ENCODE measurements around the gene RPL29. TPM values are rescaled to one million over a fixed set of nuclear protein-coding genes. Genes with fewer than 3 reads are reported as not detected.

RPL29 gene
- total and polyA plus RNA-seq, 2 of the 13 experiments (the other 11 are each of a cell fraction or from before 2014, with no cell fraction given) = 1,348 to 2,263 TPM

DNA sequence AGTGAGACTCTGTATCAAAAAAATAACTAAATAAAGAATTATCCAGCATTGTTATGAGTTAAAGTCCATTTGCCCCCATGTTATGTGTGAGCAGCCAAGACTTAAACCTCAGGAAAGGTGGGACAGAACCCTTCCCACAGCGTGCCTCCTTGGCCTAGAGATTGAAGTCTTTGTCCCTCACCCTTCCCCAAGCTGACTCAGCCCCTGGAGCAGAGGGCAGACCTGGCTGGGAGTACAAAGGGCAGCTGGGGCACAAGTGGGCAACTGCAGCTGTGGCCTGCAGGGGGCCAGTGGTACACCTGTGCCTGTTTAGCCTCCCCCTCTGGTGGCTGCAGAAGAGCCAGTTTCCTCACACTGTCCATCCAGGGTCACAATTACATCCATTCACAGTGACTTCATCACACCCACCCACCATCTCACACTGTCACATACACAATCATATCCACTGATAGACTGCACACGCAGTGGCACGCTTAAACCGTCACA is 13.3 kb downstream of the RPL29 start (continued):
- TF ChIP-seq TEAD3 (CRISPR knock-in tag; optimal IDR thresholded peaks at IDR 0.05; ENCODE audit: borderline replicate concordance) = no peak
- no peak for TF ChIP-seq ZNF367 (CRISPR knock-in tag; IDR thresholded peaks at IDR 0.05; ENCODE audit: borderline replicate concordance)
- TF ChIP-seq ZNF576 (CRISPR knock-in tag; IDR thresholded peaks at IDR 0.05) = no peak
- no peak for TF ChIP-seq ZNF577 (CRISPR knock-in tag; IDR thresholded peaks at IDR 0.05; ENCODE audit: borderline replicate concordance, low read depth)
- TF ChIP-seq NFE2 (CRISPR knock-in tag; IDR thresholded peaks at IDR 0.05) = no peak
- TF ChIP-seq, protein P1, sequence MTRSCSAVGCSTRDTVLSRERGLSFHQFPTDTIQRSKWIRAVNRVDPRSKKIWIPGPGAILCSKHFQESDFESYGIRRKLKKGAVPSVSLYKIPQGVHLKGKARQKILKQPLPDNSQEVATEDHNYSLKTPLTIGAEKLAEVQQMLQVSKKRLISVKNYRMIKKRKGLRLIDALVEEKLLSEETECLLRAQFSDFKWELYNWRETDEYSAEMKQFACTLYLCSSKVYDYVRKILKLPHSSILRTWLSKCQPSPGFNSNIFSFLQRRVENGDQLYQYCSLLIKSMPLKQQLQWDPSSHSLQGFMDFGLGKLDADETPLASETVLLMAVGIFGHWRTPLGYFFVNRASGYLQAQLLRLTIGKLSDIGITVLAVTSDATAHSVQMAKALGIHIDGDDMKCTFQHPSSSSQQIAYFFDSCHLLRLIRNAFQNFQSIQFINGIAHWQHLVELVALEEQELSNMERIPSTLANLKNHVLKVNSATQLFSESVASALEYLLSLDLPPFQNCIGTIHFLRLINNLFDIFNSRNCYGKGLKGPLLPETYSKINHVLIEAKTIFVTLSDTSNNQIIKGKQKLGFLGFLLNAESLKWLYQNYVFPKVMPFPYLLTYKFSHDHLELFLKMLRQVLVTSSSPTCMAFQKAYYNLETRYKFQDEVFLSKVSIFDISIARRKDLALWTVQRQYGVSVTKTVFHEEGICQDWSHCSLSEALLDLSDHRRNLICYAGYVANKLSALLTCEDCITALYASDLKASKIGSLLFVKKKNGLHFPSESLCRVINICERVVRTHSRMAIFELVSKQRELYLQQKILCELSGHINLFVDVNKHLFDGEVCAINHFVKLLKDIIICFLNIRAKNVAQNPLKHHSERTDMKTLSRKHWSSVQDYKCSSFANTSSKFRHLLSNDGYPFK (CRISPR knock-in tag; IDR thresholded peaks at IDR 0.05; ENCODE audit: borderline replicate concordance) = peak; percentile 81; the same call in 1 of the 2 replicates
- TF ChIP-seq SNAPC2 (CRISPR knock-in tag; IDR thresholded peaks at IDR 0.05) = no peak
- TF ChIP-seq ZKSCAN1 (IDR thresholded peaks at IDR 0.05; ENCODE audit: low read length) = no peak
- no peak for TF ChIP-seq TRIM24 (CRISPR knock-in tag; IDR thresholded peaks at IDR 0.05)
- TF ChIP-seq SMARCE1 (IDR thresholded peaks at IDR 0.05; ENCODE audit: borderline replicate concordance) = no peak
- TF ChIP-seq KLF15 (CRISPR knock-in tag; IDR thresholded peaks at IDR 0.05; ENCODE audit: borderline replicate concordance) = no peak
- TF ChIP-seq ZNF792 (CRISPR knock-in tag; IDR thresholded peaks at IDR 0.05) = peak; percentile 85; the same call in 1 of the 2 replicates
- 0 out of 2 replicates have a peak, but pooled peaks have one; percentile 33 for TF ChIP-seq HHEX (CRISPR knock-in tag; IDR thresholded peaks at IDR 0.05)
- TF ChIP-seq ZNF383 (CRISPR knock-in tag; IDR thresholded peaks at IDR 0.05; ENCODE audit: borderline replicate concordance) = no peak
- TF ChIP-seq, protein P2, sequence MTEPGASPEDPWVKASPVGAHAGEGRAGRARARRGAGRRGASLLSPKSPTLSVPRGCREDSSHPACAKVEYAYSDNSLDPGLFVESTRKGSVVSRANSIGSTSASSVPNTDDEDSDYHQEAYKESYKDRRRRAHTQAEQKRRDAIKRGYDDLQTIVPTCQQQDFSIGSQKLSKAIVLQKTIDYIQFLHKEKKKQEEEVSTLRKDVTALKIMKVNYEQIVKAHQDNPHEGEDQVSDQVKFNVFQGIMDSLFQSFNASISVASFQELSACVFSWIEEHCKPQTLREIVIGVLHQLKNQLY (CRISPR knock-in tag; IDR thresholded peaks at IDR 0.05) = peak; percentile 72; the same call in 1 of the 2 replicates
- TF ChIP-seq ZNF607 (CRISPR knock-in tag; IDR thresholded peaks at IDR 0.05; ENCODE audit: borderline replicate concordance) = no peak
- TF ChIP-seq ARHGAP35 (CRISPR knock-in tag; IDR thresholded peaks at IDR 0.05; ENCODE audit: borderline replicate concordance) = no peak
- TF ChIP-seq DMAP1 (CRISPR knock-in tag; IDR thresholded peaks at IDR 0.05) = peak; percentile 84
- TF ChIP-seq SP140L (CRISPR knock-in tag; IDR thresholded peaks at IDR 0.05; ENCODE audit: borderline replicate concordance) = no peak
- TF ChIP-seq ZNF616 (CRISPR knock-in tag; IDR thresholded peaks at IDR 0.05; ENCODE audit: low read depth) = no peak
- TF ChIP-seq, protein P3, sequence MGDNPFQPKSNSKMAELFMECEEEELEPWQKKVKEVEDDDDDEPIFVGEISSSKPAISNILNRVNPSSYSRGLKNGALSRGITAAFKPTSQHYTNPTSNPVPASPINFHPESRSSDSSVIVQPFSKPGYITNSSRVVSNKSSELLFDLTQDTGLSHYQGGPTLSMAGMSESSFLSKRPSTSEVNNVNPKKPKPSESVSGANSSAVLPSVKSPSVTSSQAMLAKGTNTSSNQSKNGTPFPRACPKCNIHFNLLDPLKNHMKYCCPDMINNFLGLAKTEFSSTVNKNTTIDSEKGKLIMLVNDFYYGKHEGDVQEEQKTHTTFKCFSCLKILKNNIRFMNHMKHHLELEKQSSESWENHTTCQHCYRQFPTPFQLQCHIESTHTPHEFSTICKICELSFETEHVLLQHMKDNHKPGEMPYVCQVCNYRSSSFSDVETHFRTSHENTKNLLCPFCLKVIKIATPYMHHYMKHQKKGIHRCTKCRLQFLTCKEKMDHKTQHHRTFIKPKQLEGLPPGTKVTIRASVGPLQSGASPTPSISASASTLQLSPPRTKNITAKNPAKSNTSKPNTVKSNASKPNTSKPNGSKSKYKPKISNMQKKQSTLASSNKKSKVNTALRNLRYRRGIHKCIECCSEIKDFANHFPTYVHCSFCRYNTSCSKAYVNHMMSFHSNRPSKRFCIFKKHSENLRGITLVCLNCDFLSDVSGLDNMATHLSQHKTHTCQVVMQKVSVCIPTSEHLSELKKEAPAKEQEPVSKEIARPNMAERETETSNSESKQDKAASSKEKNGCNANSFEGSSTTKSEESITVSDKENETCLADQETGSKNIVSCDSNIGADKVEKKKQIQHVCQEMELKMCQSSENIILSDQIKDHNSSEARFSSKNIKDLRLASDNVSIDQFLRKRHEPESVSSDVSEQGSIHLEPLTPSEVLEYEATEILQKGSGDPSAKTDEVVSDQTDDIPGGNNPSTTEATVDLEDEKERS (CRISPR knock-in tag; IDR thresholded peaks at IDR 0.05) = peak; percentile 42; the same call in 1 of the 2 replicates
- no peak for TF ChIP-seq PLSCR1 (CRISPR knock-in tag; IDR thresholded peaks at IDR 0.05; ENCODE audit: borderline replicate concordance)
- TF ChIP-seq NCOA2 (CRISPR knock-in tag; IDR thresholded peaks at IDR 0.05) = no peak; the same call in 1 of the 2 replicates
- peak; percentile 71 for TF ChIP-seq ZNF430 (CRISPR knock-in tag; IDR thresholded peaks at IDR 0.05)
- no peak for TF ChIP-seq NFATC3 (CRISPR knock-in tag; IDR thresholded peaks at IDR 0.05)

All from HepG2 (cell line).